Tibial nerve (tissue), 4 donors: ENCODE data around the gene KDM2B. TPM values are rescaled to one million over a fixed set of nuclear protein-coding genes. Genes with fewer than 3 reads are reported as not detected.
A peak's percentile ranks its signal among the peaks of the same experiment; 100 is the strongest.

Experiments
- DNase-seq, 2 donors: peaks; one replicate each; pipeline ENCODE4 v3.0.0-alpha.2; 2019; ENCODE audit warnings: low spot score in 2 of 2
- H3K27ac ChIP-seq, 4 donors: fragments of 200-600 bp; sonication (generic) in 3 of 4; one replicate each; pipeline ENCODE4 v1.5.1; 2017 to 2019; ENCODE audit warnings: mild to moderate bottlenecking in 1 of 4
- H3K27me3 ChIP-seq, 2 donors: fragments of 200-600 bp; sonication (generic) in 1 of 2; one replicate each; pipeline versions ENCODE4 v1.5.1 to v1.6.0; 2017 to 2019
- H3K36me3 ChIP-seq, 3 donors: fragments of 200-600 bp; sonication (generic); one replicate each; pipeline ENCODE4 v1.5.1; 2018 to 2019
- H3K4me1 ChIP-seq, 4 donors: fragments of 200-600 bp; sonication (generic) in 3 of 4; one replicate each; pipeline ENCODE4 v1.5.1; 2017 to 2019
- H3K4me3 ChIP-seq, 4 donors: fragments of 200-600 bp; sonication (generic) in 3 of 4; one replicate each; pipeline ENCODE4 v1.5.1; 2017 to 2019; ENCODE audit warnings: mild to moderate bottlenecking in 1 of 4, moderate library complexity in 1 of 4
- H3K9me3 ChIP-seq, 4 donors: fragments of 200-600 bp; sonication (generic) in 3 of 4; one replicate each; pipeline ENCODE4 v1.5.1; 2017 to 2019
- CTCF ChIP-seq, 5 experiments: fragments of 200-600 bp in 3 of 5; fragments of 450-650 bp in 2 of 5; sonication (generic) in 3 of 5; IDR thresholded peaks; one replicate each; pipeline ENCODE4 v1.5.1; 2016 to 2019; ENCODE audit warnings: antibody characterized with exemption in 5 of 5, mild to moderate bottlenecking in 3 of 5, moderate library complexity in 2 of 5
- EP300 ChIP-seq, 2 donors: sonication (generic); formaldehyde crosslinking; IDR thresholded peaks; one replicate each; pipeline ENCODE4 v1.6.1; 2017; ENCODE audit warnings: antibody characterized with exemption in 2 of 2, mild to moderate bottlenecking in 1 of 2
- POLR2A ChIP-seq, 2 donors: fragments of 450-650 bp; IDR thresholded peaks; one replicate each; pipeline ENCODE4 v1.6.1; 2017; ENCODE audit warnings: antibody characterized with exemption in 2 of 2, mild to moderate bottlenecking in 2 of 2, moderate library complexity in 2 of 2
- WGBS, 2 donors: methylation state at CpG; one replicate each; pipeline ENCODE4 v1.1.5; 2018; 5-methylcytosine and 5-hydroxymethylcytosine counted together
- total RNA-seq, 4 donors: library from RNA; depleted of rRNA; stranded (reverse); fragments of >200 nt; gene quantifications; one replicate each; pipeline ENCODE4 v1.1.0, GENCODE V29; 2016

KDM2B gene
- 10 to 100 TPM; 15.5 to 32.2 (median 20.8) TPM for total RNA-seq

GRCh38 chr12:121580959-121581685, at the start of gene KDM2B:
KDM2B (minus strand) TSS chr12:121581023; CDS start chr12:121580911, 112 bp downstream.
- H3K4me3 ChIP-seq: peak within 1 kb of the TSS; percentile 57 to 81 (median 66)
- peak within 1 kb of the TSS; percentile 83 to 94 (median 88) for H3K27ac ChIP-seq
- WGBS, 2 donors: 24 to 28% methylated on average over 23 of the region's 23 CpGs
- no peaks in the 10 kb centered on the region for H3K27me3 ChIP-seq
- peaks cover 0 to 59% (median 37%) of the 10 kb centered on the region in 4 donors for H3K4me1 ChIP-seq
- peak in 1 of 2 donors; percentile 37 for DNase-seq
- H3K9me3 ChIP-seq: no peaks in the 10 kb centered on the region
- H3K36me3 ChIP-seq: no peaks in the 10 kb centered on the region
- TF ChIP-seq EP300 (IDR thresholded peaks at IDR 0.05) (peak in 1 of 2 donors; percentile 21), CTCF (IDR thresholded peaks at IDR 0.05) (no peak), POLR2A (IDR thresholded peaks at IDR 0.05) (no peak)

GRCh38 chr12:121628536-121628935, 47.7 kb upstream of the KDM2B start:
- no peaks in the 10 kb centered on the region for H3K27me3 ChIP-seq
- peak overlapping the region in 3 of 4 donors; percentile 90 to 95 (median 91) for H3K27ac ChIP-seq
- H3K4me3 ChIP-seq: peak overlapping the region in 3 of 4 donors; percentile 65 to 95 (median 67)

GRCh38 chr12:121628037-121628436, 47.2 kb upstream of the KDM2B start:
- no peak for TF ChIP-seq POLR2A (IDR thresholded peaks at IDR 0.05)
- TF ChIP-seq EP300 (IDR thresholded peaks at IDR 0.05): no peak
- no peak for TF ChIP-seq CTCF (IDR thresholded peaks at IDR 0.05)
- Histone ChIP-seq H3K36me3 (no peaks in the 10 kb centered on the region), H3K4me1 (peaks cover 0 to 71% (median 54%) of the 10 kb centered on the region in 4 donors), H3K9me3 (no peaks in the 10 kb centered on the region), H3K27me3 (no peaks in the 10 kb centered on the region), H3K4me3 (peak overlapping the region; percentile 60 to 95 (median 66)), H3K27ac (peak overlapping the region; percentile 72 to 95 (median 90))
- no peak for DNase-seq
- WGBS, 2 donors: 17 to 25% methylated on average over 8 of the region's 8 CpGs

More at GRCh38 chr12:121628536-121628935, 47.7 kb upstream of the KDM2B start:
- H3K9me3 ChIP-seq: no peaks in the 10 kb centered on the region
- DNase-seq: no peak
- WGBS, 2 donors: 72 to 73% methylated on average over 5 of the region's 5 CpGs
- TF ChIP-seq CTCF (IDR thresholded peaks at IDR 0.05): no peak
- no peak for TF ChIP-seq POLR2A (IDR thresholded peaks at IDR 0.05)
- no peaks in the 10 kb centered on the region for H3K36me3 ChIP-seq
- H3K4me1 ChIP-seq: peaks cover 0 to 75% (median 58%) of the 10 kb centered on the region in 4 donors

- WGBS, 2 donors: 1% methylated on average over 32 to 39 of the region's 53 CpGs
- peak overlapping the region; percentile 60 to 95 (median 66) for H3K4me3 ChIP-seq
- no peaks in the 10 kb centered on the region for H3K27me3 ChIP-seq
- no peaks in the 10 kb centered on the region for H3K36me3 ChIP-seq
- DNase-seq: peak; percentile 19 to 44
- no peaks in the 10 kb centered on the region for H3K9me3 ChIP-seq
- H3K27ac ChIP-seq: peak overlapping the region; percentile 72 to 95 (median 90)
- H3K4me1 ChIP-seq: peaks cover 0 to 62% (median 44%) of the 10 kb centered on the region in 4 donors
- TF ChIP-seq POLR2A (IDR thresholded peaks at IDR 0.05) (no peak), EP300 (IDR thresholded peaks at IDR 0.05) (peak in 1 of 2 donors; percentile 8), CTCF (IDR thresholded peaks at IDR 0.05) (peak in 1 of 5 experiments; percentile 16)
Observed at GRCh38 chr12:121626853-121627640, 46.2 kb upstream of the KDM2B start.
